ENCODE measurements around the gene CPB1.

DNA sequence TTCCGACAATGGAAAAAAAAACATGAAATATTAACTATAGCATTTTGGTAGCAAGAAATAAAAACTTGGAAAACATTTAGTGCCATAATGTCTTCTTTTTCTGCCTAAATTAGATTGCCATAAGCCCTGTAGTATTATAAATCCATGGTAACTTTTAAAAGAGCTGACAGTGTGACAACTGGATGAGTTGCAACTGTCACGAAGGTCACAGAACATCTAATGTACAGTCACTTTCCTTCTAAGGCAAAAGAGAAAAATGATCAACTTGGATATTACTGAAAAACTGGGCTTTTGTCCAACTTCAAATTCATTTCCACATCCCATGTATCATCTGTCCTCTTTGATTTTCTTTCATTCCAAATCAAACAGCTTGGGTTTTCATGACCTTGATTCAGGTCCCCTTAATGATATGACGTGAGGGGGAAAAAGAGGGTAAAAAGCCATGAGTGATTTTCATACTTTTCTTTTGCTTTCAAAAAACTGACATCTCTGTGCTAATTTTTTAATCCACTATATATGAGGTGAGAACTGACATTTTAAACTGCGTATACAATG is 602 bp downstream of the CPB1 start:
- TF ChIP-seq, protein P1, sequence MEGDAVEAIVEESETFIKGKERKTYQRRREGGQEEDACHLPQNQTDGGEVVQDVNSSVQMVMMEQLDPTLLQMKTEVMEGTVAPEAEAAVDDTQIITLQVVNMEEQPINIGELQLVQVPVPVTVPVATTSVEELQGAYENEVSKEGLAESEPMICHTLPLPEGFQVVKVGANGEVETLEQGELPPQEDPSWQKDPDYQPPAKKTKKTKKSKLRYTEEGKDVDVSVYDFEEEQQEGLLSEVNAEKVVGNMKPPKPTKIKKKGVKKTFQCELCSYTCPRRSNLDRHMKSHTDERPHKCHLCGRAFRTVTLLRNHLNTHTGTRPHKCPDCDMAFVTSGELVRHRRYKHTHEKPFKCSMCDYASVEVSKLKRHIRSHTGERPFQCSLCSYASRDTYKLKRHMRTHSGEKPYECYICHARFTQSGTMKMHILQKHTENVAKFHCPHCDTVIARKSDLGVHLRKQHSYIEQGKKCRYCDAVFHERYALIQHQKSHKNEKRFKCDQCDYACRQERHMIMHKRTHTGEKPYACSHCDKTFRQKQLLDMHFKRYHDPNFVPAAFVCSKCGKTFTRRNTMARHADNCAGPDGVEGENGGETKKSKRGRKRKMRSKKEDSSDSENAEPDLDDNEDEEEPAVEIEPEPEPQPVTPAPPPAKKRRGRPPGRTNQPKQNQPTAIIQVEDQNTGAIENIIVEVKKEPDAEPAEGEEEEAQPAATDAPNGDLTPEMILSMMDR (IDR thresholded peaks at IDR 0.05), result no peak
- TF ChIP-seq EZH2 (IDR thresholded peaks at IDR 0.05; ENCODE audit: borderline replicate concordance, insufficient read depth, low read depth, low read length, poor library complexity, severe bottlenecking), result no peak
